GM12892 (cell line): ENCODE data around the gene GYPA.
"Not testable (repeated sequence)": the region's sequence is repeated elsewhere in the genome, so short reads cannot be mapped to it uniquely, and the experiment has no call there.

ENCODE experiments used
- DNase-seq: peaks from one replicate; pipeline ENCODE4 v3.0.0; 2011; ENCODE audit not compliant: insufficient read length
- FAIRE-seq: peaks from 2 replicates; lab custom pipeline; 2011; peaks lifted over from hg19 to GRCh38; lab: Jason Lieb, UNC
- POLR2A ChIP-seq: IDR thresholded peaks from 2 replicates; pipeline ENCODE4 v1.6.1; 2011; ENCODE audit warnings: low read depth, low read length, control low read depth
- POLR2AphosphoS5 ChIP-seq: IDR thresholded peaks from 2 replicates; pipeline ENCODE4 v1.6.1; 2011; ENCODE audit warnings: low read depth, low read length, control low read depth
- TAF1 ChIP-seq: IDR thresholded peaks from 2 replicates; pipeline ENCODE4 v1.6.1; 2011; ENCODE audit warnings: low read depth, mild to moderate bottlenecking, control low read depth, low read length, borderline replicate concordance

Gene GYPA

GRCh38 chr4:144115519-144115918 is 25.0 kb downstream of the GYPA start:
- no peak for TF ChIP-seq TAF1
- no peak for TF ChIP-seq POLR2AphosphoS5
- no peak for TF ChIP-seq POLR2A
- DNase-seq, result no peak
- FAIRE-seq, result no peak

DNA sequence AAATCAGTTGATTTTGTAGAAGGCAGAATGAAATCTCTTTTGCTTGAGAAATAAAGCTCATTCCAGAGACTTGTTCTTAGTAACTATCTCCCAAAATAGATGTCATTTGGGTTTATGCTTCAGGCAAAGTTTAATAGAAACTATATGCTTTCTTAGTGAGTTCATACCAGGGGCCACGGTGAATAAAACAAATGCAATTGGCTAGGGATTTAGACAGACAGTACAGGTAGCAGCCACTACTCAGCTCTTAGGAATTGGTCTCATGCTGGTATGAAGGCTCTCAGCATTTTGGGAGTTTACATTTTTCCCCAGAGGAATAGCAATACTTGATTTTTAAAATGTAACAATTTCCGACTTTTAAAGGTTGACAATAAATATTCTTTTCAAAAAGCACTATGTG is 27.0 kb downstream of the GYPA start:
- FAIRE-seq (no peak), DNase-seq (no peak)
- no peak for TF ChIP-seq POLR2AphosphoS5
- TF ChIP-seq POLR2A, result no peak
- no peak for TF ChIP-seq TAF1

- DNase-seq (no peak), FAIRE-seq (no peak)
- no peak for TF ChIP-seq POLR2A
- TF ChIP-seq POLR2AphosphoS5, result no peak
- no peak for TF ChIP-seq TAF1
These were observed 35.9 kb downstream of the GYPA start for GRCh38 chr4:144104509-144105130.

GRCh38 chr4:144097776-144098175 is 42.7 kb downstream of the GYPA start:
- DNase-seq, FAIRE-seq: not testable (repeated sequence)

DNA sequence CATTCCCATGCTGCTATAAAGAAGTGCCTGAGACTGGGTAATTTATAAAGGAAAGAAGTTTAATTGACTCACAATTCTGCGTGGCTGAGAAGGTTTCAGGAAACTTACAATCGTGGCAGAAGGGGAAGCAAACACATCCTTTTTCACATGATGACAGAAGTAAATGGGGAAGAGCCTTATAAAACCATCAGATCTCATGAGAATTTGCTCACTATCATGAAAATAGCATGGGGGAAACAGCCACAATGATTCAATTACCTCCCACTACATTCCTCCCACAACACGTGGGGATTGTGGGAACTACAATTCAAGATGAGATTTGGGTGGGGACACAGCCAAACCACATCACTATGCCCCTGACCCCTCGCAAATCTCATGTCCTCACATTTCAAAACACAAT is 46.5 kb downstream of the GYPA start:
- not testable (repeated sequence) for FAIRE-seq, DNase-seq

DNA sequence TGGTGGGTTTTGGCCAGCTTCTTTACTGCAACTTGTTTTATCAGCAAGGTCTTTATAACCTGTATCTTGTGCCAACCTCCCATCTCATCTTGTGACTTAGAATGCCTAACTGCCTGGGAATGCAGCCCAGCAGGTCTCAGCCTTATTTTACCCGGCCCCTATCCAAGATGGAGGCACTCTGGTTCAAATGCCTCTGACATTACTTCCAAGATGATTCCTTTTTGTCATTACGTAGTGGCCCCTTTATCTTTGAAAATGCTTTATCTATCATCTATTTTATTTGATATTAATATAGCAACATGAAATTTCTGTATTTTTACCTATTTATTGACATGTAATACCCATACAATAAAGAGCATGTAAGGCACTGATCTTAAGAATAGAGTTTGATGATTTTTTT is 49.3 kb downstream of the GYPA start:
- FAIRE-seq, DNase-seq: not testable (repeated sequence)

DNA sequence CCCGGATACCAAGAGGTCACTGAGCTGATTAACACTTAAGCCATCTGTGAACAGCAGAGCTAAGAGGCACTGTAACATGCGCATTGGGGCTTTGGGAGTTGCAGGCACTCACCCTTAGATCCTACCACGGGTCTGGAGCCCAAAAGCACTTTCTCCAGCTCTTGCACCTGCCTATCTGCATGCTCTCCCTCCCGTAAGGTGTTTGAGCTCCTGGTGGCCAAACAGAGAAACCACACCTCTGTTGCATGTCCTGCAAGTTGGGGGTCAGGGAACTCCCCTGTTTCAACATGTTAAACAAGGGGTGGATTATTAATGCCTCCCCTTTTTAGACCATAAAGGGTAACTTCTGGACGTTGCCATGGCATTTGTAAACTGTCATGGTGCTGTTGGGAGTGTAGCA is 49.8 kb downstream of the GYPA start:
- FAIRE-seq (no peak), DNase-seq (no peak)
- TF ChIP-seq POLR2A (no peak), TAF1 (no peak), POLR2AphosphoS5 (no peak)

GRCh38 chr4:144082053-144082452 is 58.5 kb downstream of the GYPA start:
- not testable (repeated sequence) for FAIRE-seq, DNase-seq

GRCh38 chr4:144080135-144080534 is 60.4 kb downstream of the GYPA start:
- FAIRE-seq, DNase-seq: not testable (repeated sequence)

GRCh38 chr4:144078746-144079145 is 61.8 kb downstream of the GYPA start:
- FAIRE-seq, DNase-seq: not testable (repeated sequence)

- DNase-seq, FAIRE-seq: not testable (repeated sequence)
These were observed 79.0 kb downstream of the GYPA start for GRCh38 chr4:144061556-144061955.

DNA sequence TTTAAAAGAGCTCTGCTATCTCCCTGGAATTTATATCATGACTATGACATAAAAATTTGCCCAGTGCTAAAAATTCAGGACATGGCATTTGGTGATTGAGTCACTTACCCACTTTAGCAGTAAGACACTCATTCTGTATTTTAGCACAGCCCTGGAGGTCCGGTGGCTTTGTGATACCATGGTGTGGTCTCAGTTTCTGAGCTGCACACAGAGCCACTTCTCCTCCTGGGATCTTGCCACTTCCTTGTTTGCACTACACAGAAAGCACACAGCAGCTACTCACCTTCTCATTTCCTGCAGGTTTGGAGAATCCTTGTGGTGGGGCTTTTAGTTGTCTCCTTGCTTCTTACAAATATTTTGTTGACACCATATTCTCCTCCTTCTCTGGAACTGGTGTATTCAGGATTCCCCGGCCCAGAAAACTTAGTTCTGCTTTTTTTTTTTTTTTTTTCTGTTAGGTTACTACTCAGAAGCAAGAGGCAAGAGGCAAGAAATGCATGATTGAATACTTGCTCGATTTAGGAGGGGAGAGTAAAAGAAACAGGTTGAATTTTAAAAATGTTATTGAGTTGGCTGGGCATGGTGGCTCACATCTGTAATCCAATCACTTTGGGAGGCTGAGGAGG is 80.2 kb downstream of the GYPA start:
- FAIRE-seq, DNase-seq: not testable (repeated sequence)
